Tibial artery (tissue), 4 donors: ENCODE measurements around the gene ELL.

Source experiments
- DNase-seq, 2 donors: peaks; one replicate each; pipeline ENCODE4 v3.0.0-alpha.2; 2019
- H3K27ac ChIP-seq, 2 donors: fragments of 200-600 bp; sonication (generic) in 1 of 2; 1 replicate in 1 of 2; 2 replicates in 1 of 2; pipeline ENCODE4 v1.5.1; 2018 to 2019; ENCODE audit warnings: mild to moderate bottlenecking in 1 of 2
- H3K27me3 ChIP-seq, 2 donors: fragments of 200-600 bp; sonication (generic) in 1 of 2; one replicate each; pipeline versions ENCODE4 v1.5.1 to v1.6.0; 2016 to 2019
- H3K36me3 ChIP-seq, 3 donors: fragments of 200-600 bp; sonication (generic) in 2 of 3; one replicate each; pipeline ENCODE4 v1.5.1; 2016 to 2019; ENCODE audit warnings: mild to moderate bottlenecking in 2 of 3
- H3K4me1 ChIP-seq, 4 donors: fragments of 200-600 bp; sonication (generic) in 2 of 4; 1 replicate in 3 of 4; 2 replicates in 1 of 4; pipeline ENCODE4 v1.5.1; 2016 to 2019
- H3K4me3 ChIP-seq, 2 donors: fragments of 200-600 bp; sonication (generic) in 1 of 2; 1 replicate in 1 of 2; 2 replicates in 1 of 2; pipeline ENCODE4 v1.5.1; 2018 to 2019; ENCODE audit warnings: mild to moderate bottlenecking in 2 of 2
- H3K9me3 ChIP-seq, 3 donors: fragments of 200-600 bp; sonication (generic) in 1 of 3; one replicate each; pipeline ENCODE4 v1.5.1; 2016 to 2019
- CTCF ChIP-seq, 2 experiments: fragments of 200-600 bp in 1 of 2; fragments of 450-650 bp in 1 of 2; IDR thresholded peaks; one replicate each; pipeline ENCODE4 v1.5.1; 2017 to 2019; ENCODE audit warnings: antibody characterized with exemption in 2 of 2, mild to moderate bottlenecking in 1 of 2, moderate library complexity in 1 of 2
- intact Hi-C: fragments of 100-400 bp; cut with DNase I; formaldehyde crosslinking; loops from one replicate; pipeline ENCODE4 v1.15.0; 2023; ENCODE audit warnings: low total_unique reads

Gene ELL

GRCh38 chr19:18477974-18478373 lies 43.9 kb downstream of the ELL start:
- no peak for DNase-seq
- no peak for TF ChIP-seq CTCF (IDR thresholded peaks at IDR 0.05)
- Histone ChIP-seq H3K36me3 (peaks cover 0 to 6% (median 0%) of the 10 kb centered on the region in 3 donors), H3K4me3 (no peak overlapping the region), H3K9me3 (no peaks in the 10 kb centered on the region), H3K27me3 (no peaks in the 10 kb centered on the region), H3K27ac (peak overlapping the region; percentile 45 to 65), H3K4me1 (peaks cover 0 to 94% (median 47%) of the 10 kb centered on the region in 4 donors)
- intact Hi-C loops = no loop called here

- Histone ChIP-seq H3K27me3 (no peaks in the 10 kb centered on the region), H3K4me3 (no peak overlapping the region), H3K4me1 (peaks cover 0 to 87% (median 46%) of the 10 kb centered on the region in 4 donors), H3K36me3 (peaks cover 0 to 13% (median 7%) of the 10 kb centered on the region in 3 donors), H3K27ac (no peak overlapping the region), H3K9me3 (no peaks in the 10 kb centered on the region)
- no peak for DNase-seq
- intact Hi-C loops = no loop called here
- TF ChIP-seq CTCF (IDR thresholded peaks at IDR 0.05) = no peak
Observed at GRCh38 chr19:18477042-18477779, 44.7 kb downstream of the ELL start.

GRCh38 chr19:18476507-18477041 lies 45.3 kb downstream of the ELL start:
- peaks cover 0 to 20% (median 9%) of the 10 kb centered on the region in 3 donors for H3K36me3 ChIP-seq
- intact Hi-C loops = no loop called here
- peaks cover 0 to 83% (median 46%) of the 10 kb centered on the region in 4 donors for H3K4me1 ChIP-seq
- no peak for DNase-seq
- no peak overlapping the region for H3K27ac ChIP-seq
- no peak overlapping the region for H3K4me3 ChIP-seq
- H3K9me3 ChIP-seq = no peaks in the 10 kb centered on the region
- no peak for TF ChIP-seq CTCF (IDR thresholded peaks at IDR 0.05)
- H3K27me3 ChIP-seq = no peaks in the 10 kb centered on the region

GRCh38 chr19:18475762-18476331 lies 46.0 kb downstream of the ELL start:
- no peak for TF ChIP-seq CTCF (IDR thresholded peaks at IDR 0.05)
- H3K9me3 ChIP-seq = no peaks in the 10 kb centered on the region
- no peak overlapping the region for H3K27ac ChIP-seq
- peaks cover 0 to 27% (median 11%) of the 10 kb centered on the region in 3 donors for H3K36me3 ChIP-seq
- peaks cover 0 to 76% (median 43%) of the 10 kb centered on the region in 4 donors for H3K4me1 ChIP-seq
- intact Hi-C loops = no loop called here
- H3K4me3 ChIP-seq = no peak overlapping the region
- H3K27me3 ChIP-seq = no peaks in the 10 kb centered on the region
- no peak for DNase-seq

- DNase-seq = no peak
- Histone ChIP-seq H3K4me1 (peaks cover 0 to 74% (median 46%) of the 10 kb centered on the region in 4 donors), H3K27ac (no peak overlapping the region), H3K27me3 (no peaks in the 10 kb centered on the region), H3K36me3 (peaks cover 0 to 34% (median 15%) of the 10 kb centered on the region in 3 donors), H3K9me3 (no peaks in the 10 kb centered on the region), H3K4me3 (no peak overlapping the region)
- no peak for TF ChIP-seq CTCF (IDR thresholded peaks at IDR 0.05)
- intact Hi-C loops = no loop called here
Observed at GRCh38 chr19:18475004-18475453, 46.8 kb downstream of the ELL start.
